GM19467 (cell line): ENCODE data around the gene FAM8A1.
A peak's percentile ranks its signal among the peaks of the same experiment; 100 is the strongest.
"Not testable (repeated sequence)": the region's sequence is repeated elsewhere in the genome, so short reads cannot be mapped to it uniquely, and the experiment has no call there.

Experiments used
- ATAC-seq: cut with Tn5 transposase; IDR thresholded peaks from one replicate; pipeline ENCODE4 v1.9.1; 2021; ENCODE audit warnings: mild to moderate bottlenecking, moderate library complexity; ENCODE audit not compliant: unreplicated experiment

Gene FAM8A1, protein sequence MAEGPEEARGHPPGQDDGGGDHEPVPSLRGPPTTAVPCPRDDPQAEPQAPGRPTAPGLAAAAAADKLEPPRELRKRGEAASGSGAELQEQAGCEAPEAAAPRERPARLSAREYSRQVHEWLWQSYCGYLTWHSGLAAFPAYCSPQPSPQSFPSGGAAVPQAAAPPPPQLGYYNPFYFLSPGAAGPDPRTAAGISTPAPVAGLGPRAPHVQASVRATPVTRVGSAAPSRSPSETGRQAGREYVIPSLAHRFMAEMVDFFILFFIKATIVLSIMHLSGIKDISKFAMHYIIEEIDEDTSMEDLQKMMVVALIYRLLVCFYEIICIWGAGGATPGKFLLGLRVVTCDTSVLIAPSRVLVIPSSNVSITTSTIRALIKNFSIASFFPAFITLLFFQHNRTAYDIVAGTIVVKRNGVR

DNA sequence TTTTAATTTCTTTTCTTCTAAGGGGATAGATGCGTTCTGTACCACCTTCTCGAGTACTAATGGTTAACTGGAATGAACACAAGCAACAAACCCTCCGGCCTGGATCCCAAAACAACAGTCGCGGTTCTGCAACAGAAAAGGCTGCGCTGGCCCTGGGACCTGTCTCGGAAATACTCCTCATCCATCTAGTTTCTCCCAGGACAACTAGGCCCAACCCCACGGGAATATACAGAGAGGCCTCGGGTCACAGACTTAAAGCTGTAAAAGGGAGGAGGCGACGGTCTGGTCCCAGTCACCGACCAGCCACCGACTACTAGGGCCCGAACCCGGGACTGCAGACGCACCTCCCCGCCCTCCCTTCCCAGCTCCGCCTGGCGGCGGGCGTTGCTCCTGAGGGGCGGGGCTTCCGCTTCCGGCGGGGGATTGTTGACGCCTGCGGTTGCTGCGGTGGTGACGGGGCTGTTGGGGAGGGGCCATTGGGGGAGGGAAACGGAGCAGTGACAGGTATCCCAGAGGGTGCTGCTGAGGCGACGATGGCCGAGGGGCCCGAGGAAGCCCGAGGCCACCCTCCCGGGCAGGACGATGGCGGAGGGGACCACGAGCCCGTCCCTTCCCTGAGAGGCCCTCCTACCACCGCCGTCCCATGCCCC lies at the start of gene FAM8A1:
Gene FAM8A1, plus strand, starts transcription at position 426 of the 650 bp plus-strand sequence. Its CDS starts 108 bp downstream, at position 534.
- ATAC-seq: peak; percentile 82

GRCh38 chr6:17551383-17551958 lies 48.6 kb upstream of the FAM8A1 start:
- no peak for ATAC-seq

GRCh38 chr6:17552861-17553260 lies 47.2 kb upstream of the FAM8A1 start:
- ATAC-seq: no peak

GRCh38 chr6:17556014-17556413 lies 44.1 kb upstream of the FAM8A1 start:
- ATAC-seq: no peak

DNA sequence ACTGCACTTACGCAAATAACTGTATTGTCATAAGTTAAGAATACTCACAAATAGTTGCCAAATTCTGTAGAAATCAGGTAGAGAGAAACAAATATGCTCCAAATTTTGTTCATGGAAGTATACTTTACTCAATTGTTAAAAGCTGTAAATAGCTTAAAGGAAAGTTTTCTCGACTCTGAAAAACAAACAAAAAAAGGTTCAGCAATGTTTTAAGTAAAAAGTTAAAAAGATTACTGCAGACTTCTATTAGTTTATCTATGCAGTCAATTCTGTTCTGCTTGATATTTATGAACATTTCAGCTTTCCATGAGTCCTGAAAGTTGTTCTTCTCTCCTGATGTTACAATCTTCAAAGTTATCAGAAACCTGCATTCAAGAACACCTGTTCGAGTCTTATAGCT lies 37.5 kb upstream of the FAM8A1 start:
- no peak for ATAC-seq

DNA sequence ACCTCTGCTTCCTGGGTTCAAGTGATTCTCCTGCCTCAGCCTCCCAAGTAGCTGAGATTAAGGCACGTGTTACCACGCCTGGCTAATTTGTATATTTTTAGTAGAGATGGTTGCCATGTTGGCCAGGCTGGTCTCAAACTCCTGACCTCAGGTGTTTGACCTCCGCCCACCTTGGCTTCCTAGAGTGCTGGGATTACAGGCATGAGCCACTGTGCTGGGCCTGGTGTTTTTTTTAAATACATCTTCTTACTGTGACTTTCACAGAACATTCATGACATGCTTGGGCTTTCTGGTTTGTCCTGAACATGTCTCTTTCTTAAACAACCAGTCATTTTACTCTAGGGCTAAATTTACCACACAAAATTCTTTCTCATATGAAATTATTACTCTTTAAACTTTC lies 34.7 kb upstream of the FAM8A1 start:
- ATAC-seq: no peak

DNA sequence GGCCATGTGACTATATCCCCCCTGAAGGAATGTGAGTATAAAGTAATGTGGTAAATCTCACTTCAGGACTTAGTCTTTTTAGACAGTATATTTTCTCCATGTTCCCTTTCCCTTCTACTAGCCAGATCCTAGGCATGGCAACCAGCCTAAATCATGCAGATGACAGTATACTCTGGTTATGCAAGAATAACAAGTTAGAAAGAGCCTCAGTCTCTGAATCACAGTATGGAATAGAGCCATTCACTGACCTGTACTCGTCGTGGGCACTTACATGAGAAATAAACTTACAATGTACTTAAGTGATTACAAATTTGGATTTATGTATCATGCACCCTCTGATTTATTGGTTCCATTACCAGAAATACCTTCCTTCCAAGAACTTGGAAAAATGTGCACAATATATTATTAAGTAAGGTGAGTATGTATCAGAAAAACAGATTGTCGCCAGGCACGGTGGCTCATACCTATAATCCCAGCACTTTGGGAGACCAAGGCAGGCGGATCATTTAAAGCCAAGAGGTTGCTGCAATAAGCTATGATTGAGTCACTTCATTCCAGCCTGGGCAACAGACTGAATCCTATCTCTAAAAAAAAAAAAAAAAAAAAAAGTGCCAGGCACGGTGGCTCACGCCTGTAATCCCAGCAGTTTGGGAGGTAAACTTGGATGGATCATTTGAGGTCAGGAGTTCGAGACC lies 25.1 kb upstream of the FAM8A1 start:
- ATAC-seq: no peak

GRCh38 chr6:17577059-17577458 lies 23.0 kb upstream of the FAM8A1 start:
- ATAC-seq: no peak

DNA sequence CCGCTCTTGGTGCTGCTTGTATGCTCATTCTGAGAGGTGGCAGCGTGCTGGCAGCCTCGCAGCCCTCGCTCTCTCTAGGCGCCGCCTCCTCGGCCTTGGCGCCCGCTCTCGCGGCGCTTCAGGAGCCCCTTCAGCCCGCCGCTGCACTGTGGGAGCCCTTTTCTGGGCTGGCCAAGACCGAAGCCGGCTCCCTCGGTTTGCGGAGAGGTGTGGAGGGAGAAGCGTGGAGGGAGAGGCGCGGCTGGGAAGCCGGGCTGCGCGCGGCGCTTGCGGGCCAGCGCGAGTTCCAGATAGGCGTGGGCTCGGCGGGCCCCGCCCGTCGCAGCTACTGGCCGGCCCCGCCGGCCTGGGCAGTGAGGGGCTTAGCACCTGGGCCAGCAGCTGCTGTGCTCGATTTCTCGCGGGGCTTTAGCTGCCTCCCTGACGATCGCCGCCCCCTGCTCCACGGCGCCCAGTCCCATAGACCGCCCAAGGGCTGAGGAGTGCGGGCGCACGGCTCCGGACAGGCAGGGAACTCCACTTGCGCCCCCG lies 19.5 kb upstream of the FAM8A1 start:
- ATAC-seq: no peak

- ATAC-seq: not testable (repeated sequence)
These were observed 18.8 kb upstream of the FAM8A1 start for GRCh38 chr6:17581282-17581681.

- no peak for ATAC-seq
These were observed 16.3 kb upstream of the FAM8A1 start for GRCh38 chr6:17583811-17584210.

GRCh38 chr6:17584241-17584803 lies 15.8 kb upstream of the FAM8A1 start:
- no peak for ATAC-seq

- no peak for ATAC-seq
These were observed 14.2 kb upstream of the FAM8A1 start for GRCh38 chr6:17585766-17586490.

- not testable (repeated sequence) for ATAC-seq
These were observed 13.5 kb upstream of the FAM8A1 start for GRCh38 chr6:17586623-17587022.

DNA sequence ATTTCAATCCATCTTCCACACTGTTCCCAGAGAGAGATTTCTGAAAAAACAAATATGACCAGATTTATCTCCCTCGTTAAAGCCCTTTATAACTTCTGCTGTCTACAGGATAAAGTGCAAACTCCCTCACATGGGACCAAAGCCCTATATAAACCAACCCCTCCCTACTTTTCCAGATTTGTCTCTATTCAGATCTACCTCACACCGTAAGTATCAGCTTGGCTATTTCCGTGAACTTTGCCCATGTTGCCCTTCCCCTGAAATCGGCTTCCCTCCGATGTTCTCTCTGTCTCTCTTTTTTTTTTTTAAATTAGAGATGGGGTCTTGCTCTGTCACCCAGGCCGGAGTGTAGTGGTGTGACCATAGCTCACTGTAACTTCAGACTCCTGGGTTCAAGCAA lies 12.1 kb upstream of the FAM8A1 start:
- no peak for ATAC-seq

DNA sequence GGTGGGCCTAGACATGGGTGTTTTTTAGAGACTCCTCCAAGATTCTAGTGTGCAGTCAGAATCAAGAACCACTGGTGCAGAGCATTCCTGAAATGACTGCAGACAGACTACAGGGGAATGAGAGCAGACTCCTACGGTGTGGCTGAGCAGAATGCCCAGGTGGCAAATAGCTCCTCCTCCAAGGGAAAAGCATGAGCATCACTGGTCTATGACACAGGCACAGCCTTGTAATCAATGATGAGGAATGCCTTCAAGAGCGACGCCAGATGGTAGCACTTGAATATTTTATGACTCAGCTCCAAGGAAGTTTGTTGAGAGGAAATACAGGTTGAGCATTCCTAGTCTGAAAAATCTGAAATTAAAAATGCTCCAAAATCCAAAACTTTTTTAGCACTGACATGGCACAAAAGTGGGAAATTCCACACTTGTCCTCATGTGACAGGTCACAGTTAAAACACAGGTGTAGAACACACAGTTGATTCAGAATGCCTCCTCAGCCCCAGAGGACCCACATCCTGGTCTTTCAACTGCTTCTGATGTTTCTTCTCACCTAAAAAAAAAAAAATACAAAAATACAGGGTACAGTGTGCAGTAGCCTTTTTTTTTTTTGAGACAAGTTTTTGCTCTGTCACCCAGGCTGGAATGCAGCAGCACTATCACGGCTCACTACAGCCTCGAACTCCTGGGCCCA lies 10.6 kb upstream of the FAM8A1 start:
- no peak for ATAC-seq

DNA sequence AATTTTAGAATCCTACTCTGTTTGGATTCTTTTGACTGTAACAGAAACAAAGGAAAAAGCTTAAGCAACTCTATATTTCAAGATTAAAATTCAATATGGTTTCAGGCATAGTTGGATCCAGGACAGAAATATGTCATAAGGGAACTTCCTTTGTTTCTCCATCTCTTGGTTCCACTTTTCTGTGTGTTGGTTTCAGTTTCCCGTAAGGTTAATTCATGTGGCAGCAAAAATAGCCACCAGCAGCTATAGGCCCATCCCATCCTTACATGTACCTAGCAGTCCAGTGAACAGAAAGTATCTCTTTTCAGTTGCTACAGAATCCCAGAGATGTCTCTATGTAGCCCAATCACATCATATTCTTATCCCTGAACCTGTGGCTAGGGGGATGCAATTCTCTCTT lies 8.8 kb upstream of the FAM8A1 start:
- ATAC-seq: no peak

DNA sequence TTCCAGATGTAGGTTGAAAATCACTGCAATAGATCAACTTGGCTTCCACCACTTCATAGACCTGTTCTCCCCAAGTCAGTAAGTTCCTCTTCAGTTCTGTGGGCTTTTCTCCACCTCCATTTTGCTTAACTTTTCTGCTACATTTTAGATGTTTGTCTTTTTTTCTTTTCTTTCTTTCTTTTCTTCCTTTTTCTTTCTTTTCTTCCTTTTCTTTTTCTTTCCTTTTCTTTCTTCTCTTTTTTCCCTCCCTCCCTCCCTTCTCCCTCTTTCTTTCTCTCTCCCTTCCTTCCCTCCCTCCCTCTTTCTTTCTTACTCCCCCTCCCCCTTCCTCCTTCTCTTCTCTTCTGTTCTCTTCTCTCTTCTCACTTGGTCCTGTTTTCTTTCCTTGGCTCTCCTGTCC lies 6.9 kb upstream of the FAM8A1 start:
- ATAC-seq: no peak

DNA sequence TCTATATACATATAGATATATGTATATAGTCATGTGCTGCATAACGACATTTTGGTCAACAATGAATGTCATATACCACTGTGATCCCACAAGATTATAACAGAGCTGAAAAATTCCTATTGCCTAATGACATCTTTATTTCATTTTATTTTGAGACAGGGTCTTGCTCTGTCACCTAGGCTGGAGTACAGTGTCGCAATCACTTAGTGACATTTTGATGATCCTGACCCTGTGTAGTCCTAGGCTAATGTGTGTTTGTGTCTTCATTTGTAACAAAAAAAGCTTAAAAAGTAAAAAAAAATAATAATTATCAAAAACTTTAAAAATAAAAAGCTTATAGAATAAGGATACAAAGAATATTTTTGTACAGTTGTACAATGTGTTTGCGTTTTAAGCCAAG lies 4.0 kb upstream of the FAM8A1 start:
- ATAC-seq: no peak
